ENCODE data around the gene SIGLEC12.

The SIGLEC12 gene

DNA sequence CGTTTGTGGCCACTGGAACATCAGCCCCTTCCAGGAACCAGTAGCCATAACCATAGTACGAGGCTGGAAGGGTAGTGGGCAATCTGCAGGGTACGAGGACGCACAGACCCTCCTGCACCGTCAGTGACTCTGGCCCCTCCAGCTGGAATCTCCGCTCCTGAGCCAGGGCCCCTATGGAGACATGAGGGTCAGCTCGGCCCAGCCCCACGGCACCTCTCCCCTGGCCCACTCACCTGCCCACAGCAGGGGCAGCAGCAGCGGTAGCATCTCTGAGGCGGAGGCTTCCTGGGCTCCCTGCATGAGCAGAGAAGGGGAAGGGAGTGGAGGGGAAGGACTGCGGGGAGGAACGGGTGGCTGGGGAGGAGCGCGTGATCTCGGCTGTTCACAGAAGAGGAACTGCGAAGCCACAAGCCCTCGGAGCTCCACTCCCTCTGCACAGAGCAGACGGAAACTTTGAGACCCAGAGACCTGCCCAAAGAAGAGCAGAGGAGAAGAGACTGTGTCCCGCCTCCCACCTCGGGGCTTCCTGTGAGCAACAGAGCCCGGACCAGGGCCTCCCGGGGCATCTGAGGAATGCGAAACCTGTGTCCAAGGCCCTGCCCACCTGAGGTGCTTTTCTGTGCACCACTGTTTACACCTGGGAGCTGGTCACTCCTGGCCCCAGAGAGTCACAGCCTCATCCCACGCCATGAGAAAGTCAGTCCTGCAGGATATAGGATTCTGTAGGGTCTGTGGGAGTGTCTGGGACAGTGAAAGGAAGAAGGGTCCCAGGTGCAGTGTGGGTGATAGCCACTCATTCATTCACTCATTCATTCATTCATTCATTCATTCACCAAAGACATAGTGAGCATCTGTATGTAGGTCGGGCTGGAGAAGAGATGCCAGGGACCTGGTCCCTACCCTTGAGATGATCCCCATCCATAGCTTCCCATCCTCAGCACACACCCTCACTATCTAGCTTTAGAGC, 30.0 kb upstream of the SIGLEC12 start, which contains the start of gene SIGLEC6:
Gene SIGLEC6 (minus strand): TSS at position 322 of the 967 bp plus-strand sequence. CDS start 22 bp downstream, at position 300.
- TF ChIP-seq, protein P1, sequence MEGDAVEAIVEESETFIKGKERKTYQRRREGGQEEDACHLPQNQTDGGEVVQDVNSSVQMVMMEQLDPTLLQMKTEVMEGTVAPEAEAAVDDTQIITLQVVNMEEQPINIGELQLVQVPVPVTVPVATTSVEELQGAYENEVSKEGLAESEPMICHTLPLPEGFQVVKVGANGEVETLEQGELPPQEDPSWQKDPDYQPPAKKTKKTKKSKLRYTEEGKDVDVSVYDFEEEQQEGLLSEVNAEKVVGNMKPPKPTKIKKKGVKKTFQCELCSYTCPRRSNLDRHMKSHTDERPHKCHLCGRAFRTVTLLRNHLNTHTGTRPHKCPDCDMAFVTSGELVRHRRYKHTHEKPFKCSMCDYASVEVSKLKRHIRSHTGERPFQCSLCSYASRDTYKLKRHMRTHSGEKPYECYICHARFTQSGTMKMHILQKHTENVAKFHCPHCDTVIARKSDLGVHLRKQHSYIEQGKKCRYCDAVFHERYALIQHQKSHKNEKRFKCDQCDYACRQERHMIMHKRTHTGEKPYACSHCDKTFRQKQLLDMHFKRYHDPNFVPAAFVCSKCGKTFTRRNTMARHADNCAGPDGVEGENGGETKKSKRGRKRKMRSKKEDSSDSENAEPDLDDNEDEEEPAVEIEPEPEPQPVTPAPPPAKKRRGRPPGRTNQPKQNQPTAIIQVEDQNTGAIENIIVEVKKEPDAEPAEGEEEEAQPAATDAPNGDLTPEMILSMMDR (IDR thresholded peaks at IDR 0.05), result no peak

DNA sequence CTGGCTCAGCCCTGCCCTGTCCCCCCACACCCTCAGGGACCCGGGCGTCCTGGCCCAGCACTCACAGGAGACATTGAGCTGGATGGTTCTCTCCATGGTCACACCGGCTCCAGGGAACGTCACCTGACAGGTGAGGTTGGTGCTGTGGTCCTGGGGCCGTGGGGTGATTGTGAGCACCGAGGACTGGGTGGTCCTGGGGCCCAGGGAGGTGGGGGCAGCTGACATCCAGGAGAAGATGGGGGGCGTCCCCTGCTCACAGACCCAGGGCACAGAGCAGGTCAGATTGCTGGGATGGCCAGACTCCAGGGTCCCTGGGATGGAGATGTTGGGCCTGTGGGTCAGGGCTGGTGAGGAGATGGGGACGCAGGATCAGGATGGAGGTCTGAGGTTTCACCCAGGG, 29.0 kb upstream of the SIGLEC12 start:
- TF ChIP-seq, protein P1 (IDR thresholded peaks at IDR 0.05), result no peak

GRCh38 chr19:51529301-51529700, 27.7 kb upstream of the SIGLEC12 start:
- TF ChIP-seq, protein P1 (IDR thresholded peaks at IDR 0.05), result no peak

GRCh38 chr19:51525651-51526050, 24.1 kb upstream of the SIGLEC12 start:
- TF ChIP-seq, protein P1 (IDR thresholded peaks at IDR 0.05), result no peak

DNA sequence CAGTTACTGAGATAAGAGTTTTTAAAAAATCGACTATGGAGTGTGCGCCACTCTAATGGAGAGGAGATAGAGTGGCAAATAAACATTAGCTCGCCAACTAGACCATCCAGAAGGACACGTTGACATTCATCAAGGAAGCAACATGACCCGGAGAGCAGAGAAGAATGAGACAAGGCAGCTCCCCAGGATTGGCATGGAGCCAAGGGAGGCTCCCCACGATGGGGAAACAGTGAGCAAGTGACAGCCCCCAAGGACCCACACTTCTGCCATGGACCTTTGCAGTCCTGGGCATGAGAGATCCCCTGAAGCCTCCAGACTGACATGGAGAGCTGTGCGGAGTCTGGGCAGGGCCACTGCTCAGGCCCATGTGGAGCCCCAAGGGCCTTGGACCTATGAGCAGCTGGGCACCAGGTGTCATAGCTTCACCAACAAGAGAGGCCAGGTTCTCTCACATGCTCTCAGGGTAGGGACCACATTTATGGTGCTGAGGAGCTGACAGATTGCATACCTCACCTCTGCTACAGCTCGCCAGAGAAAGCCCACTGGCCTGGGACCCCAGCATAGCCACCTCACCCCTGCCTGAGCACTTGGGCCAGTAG, 23.2 kb upstream of the SIGLEC12 start:
- TF ChIP-seq, protein P1 (IDR thresholded peaks at IDR 0.05), result no peak

GRCh38 chr19:51521781-51522180, 20.2 kb upstream of the SIGLEC12 start:
- TF ChIP-seq, protein P1 (IDR thresholded peaks at IDR 0.05), result no peak

DNA sequence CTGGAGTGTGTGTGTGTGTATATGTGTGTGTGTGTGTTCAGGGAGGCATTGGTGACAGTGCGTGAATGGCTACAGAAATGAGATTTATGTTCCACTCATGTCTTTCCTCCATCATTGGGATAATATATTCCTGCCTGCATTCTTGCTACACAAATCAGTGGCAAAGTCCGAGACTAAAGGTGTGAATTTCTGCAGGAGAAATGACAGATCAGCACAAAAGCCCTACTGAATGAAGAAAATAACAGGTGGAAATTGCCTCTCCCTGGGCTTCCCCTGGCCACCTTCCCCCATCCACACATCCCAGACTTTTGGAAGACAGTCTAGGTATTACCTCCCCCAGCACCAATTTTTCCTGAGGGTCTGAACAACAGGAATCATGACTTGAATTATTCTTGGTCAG, 19.8 kb upstream of the SIGLEC12 start:
- TF ChIP-seq, protein P1 (IDR thresholded peaks at IDR 0.05), result no peak

Measured in LNCAP (cell line).